PC-9 (cell line): Measurements from ENCODE around the gene GRB7.

Source experiments
- EZH2 ChIP-seq: fragments of 200-600 bp; sonication (generic); IDR thresholded peaks from 2 replicates; pipeline ENCODE4 v1.8.0; 2017; ENCODE audit warnings: antibody characterized with exemption, low read depth
- TF ChIP-seq, protein P1 (sequence below): fragments of 200-600 bp; sonication (generic); conservative IDR thresholded peaks from 2 replicates; pipeline ENCODE4 v1.6.1; 2017; ENCODE audit warnings: mixed run types, antibody characterized with exemption, mild to moderate bottlenecking, moderate library complexity

DNA sequence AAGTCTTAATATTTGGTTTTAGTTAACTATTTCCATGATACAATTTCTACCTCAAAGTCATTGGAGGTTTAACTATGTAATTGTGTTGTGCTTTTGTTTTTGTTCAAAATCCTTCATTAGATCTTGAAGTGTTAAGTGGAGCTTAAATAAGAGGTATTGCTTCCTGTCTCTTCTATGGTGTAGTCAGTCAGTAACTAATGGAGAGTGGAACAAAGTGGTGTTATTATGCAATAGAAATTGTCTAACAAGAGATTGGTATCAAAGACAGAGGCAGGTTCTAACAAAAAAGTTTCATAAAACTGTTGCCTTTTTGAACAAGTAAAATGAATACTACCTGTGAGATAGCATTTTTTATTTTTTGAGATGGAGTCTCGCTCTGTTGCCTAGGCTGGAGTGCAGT lies 45.2 kb downstream of the GRB7 start:
- TF ChIP-seq, protein P1, sequence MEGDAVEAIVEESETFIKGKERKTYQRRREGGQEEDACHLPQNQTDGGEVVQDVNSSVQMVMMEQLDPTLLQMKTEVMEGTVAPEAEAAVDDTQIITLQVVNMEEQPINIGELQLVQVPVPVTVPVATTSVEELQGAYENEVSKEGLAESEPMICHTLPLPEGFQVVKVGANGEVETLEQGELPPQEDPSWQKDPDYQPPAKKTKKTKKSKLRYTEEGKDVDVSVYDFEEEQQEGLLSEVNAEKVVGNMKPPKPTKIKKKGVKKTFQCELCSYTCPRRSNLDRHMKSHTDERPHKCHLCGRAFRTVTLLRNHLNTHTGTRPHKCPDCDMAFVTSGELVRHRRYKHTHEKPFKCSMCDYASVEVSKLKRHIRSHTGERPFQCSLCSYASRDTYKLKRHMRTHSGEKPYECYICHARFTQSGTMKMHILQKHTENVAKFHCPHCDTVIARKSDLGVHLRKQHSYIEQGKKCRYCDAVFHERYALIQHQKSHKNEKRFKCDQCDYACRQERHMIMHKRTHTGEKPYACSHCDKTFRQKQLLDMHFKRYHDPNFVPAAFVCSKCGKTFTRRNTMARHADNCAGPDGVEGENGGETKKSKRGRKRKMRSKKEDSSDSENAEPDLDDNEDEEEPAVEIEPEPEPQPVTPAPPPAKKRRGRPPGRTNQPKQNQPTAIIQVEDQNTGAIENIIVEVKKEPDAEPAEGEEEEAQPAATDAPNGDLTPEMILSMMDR = no peak
- no peak for TF ChIP-seq EZH2
